Measurements from ENCODE around the gene ZNF385D. TPM values are rescaled to one million over a fixed set of nuclear protein-coding genes. Genes with fewer than 3 reads are reported as not detected.
"Not testable (repeated sequence)": the region's sequence is repeated elsewhere in the genome, so short reads cannot be mapped to it uniquely, and the experiment has no call there.

Gene ZNF385D
- total RNA-seq, 2 donors from 2014 or later = not detected

DNA sequence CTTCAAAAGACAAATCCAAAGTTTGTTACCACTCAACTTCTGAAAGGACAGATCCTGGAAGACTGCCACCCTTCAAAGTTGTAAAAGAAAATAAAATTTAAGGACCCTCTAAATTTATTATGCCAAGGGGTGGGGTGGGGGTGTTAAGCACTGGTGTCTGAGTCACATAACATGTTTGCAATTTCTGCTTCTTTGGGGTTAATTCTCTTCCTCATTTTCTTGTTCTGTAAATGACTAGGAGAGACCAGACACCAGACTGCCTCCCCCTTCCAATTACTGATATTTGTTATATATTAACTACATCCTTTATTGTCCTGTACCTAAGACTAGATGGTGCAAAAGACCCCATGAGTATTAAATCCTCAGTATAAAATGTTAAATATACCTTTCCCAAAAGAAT lies 242.8 kb downstream of the ZNF385D start:
- DNase-seq (no peak), ATAC-seq (replicated peaks in 1 of 2) (no peak)
- Mint-ChIP-seq H3K9me3 (peaks cover 4 to 8% of the 10 kb centered on the region in 2 donors), H3K27ac (no peak overlapping the region), H3K4me1 (ENCODE audit: low read depth) (no peaks in the 10 kb centered on the region), H3K27me3 (ENCODE audit: low read depth) (no peaks in the 10 kb centered on the region), H3K36me3 (ENCODE audit: insufficient read depth in 2 of 2) (peaks cover 0 to 2% of the 10 kb centered on the region in 2 donors), H3K4me3 (no peak overlapping the region)

DNA sequence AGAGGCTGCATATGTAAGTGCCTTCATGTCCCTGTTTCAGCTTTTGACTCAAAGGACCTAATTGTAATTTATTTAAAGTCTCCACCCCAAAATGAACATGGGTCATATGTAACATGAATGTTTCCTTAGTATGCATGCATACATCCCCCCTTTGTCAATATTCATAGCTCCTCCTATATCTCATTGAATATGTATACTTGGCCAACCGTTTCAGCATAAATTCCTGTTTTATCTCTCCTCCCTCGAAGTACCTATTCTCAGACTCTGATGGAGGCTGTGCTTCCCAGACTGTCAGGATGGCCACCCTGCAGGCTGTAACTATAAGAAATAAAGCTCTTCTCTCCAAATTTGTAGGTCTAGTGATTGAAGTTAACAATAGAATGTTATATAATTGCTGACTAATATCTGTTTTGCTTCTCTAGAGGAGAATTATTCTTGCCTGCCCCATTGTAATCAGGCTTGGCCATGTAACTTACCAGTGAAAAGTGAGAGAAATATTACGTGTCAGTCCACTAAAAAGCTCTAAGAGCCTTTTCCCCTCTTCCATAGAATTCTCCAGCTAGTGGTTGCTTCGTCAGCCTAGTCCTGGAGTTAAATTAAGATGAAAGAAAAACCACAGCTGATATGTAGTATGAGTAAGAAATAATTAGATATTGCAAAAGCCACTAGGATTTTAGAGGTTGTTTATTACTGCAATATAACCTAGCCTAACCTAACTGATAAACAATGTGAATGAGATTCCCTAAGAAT lies 245.1 kb downstream of the ZNF385D start:
- Mint-ChIP-seq H3K4me3 (no peak overlapping the region), H3K4me1 (ENCODE audit: low read depth) (no peaks in the 10 kb centered on the region), H3K9me3 (peaks cover 3 to 6% of the 10 kb centered on the region in 2 donors), H3K27me3 (ENCODE audit: low read depth) (no peaks in the 10 kb centered on the region), H3K36me3 (ENCODE audit: insufficient read depth in 2 of 2) (peaks cover 0 to 2% of the 10 kb centered on the region in 2 donors), H3K27ac (no peak overlapping the region)
- ATAC-seq (replicated peaks in 1 of 2) = no peak
- DNase-seq = no peak

DNA sequence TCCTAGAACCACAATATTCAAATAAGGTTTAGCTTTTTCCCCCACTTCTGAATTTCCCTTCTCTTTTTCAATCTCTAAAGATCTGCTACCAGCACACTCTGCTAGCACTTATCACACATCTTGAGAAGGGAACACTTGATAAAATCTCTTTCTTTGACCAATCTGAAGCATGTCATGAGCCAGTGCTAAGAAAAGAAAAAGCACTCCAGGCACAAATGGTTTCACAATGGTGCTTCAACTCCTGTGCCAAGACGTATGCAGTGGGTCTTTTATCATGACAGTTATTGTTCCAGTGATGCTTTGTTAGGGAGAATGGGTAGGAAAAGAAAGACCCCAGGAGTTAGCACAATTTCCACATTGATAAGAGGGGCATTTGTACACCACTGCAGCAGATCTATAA lies 248.4 kb downstream of the ZNF385D start:
- ATAC-seq (replicated peaks in 1 of 2) (no peak), DNase-seq (no peak)

DNA sequence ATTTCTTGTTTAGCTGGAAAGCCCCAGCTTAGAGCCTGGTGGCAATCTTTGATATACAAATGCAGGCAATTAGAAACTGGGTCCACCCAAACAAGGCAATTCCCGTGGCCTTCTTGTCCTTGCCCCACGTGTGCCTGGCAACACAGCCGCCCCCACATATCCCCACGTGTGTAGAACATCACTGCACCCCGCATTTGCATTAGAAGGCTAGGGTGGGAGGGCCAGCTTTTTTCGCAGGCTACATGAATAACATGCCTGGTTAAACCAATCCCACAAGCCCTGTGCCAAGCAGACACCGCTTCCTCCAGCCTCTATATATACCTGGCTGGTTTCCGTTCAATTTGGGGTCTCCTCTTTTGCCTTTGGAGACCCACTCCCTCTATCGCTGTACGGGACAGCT lies 250.2 kb downstream of the ZNF385D start:
- H3K27ac Mint-ChIP-seq = no peak overlapping the region
- no peaks in the 10 kb centered on the region for H3K4me1 Mint-ChIP-seq (ENCODE audit: low read depth)
- peaks cover 0 to 3% of the 10 kb centered on the region in 2 donors for H3K36me3 Mint-ChIP-seq (ENCODE audit: insufficient read depth in 2 of 2)
- DNase-seq (no peak), ATAC-seq (replicated peaks in 1 of 2) (no peak)
- H3K9me3 Mint-ChIP-seq = peaks cover 8 to 11% of the 10 kb centered on the region in 2 donors
- H3K4me3 Mint-ChIP-seq = no peak overlapping the region
- no peaks in the 10 kb centered on the region for H3K27me3 Mint-ChIP-seq (ENCODE audit: low read depth)

More for the DNA sequence above, 248.4 kb downstream of the ZNF385D start:
- H3K27me3 Mint-ChIP-seq (ENCODE audit: low read depth) = no peaks in the 10 kb centered on the region
- H3K4me3 Mint-ChIP-seq = no peak overlapping the region
- H3K4me1 Mint-ChIP-seq (ENCODE audit: low read depth) = no peaks in the 10 kb centered on the region
- no peaks in the 10 kb centered on the region for H3K36me3 Mint-ChIP-seq (ENCODE audit: insufficient read depth in 2 of 2)
- peaks cover 6 to 9% of the 10 kb centered on the region in 2 donors for H3K9me3 Mint-ChIP-seq
- no peak overlapping the region for H3K27ac Mint-ChIP-seq

DNA sequence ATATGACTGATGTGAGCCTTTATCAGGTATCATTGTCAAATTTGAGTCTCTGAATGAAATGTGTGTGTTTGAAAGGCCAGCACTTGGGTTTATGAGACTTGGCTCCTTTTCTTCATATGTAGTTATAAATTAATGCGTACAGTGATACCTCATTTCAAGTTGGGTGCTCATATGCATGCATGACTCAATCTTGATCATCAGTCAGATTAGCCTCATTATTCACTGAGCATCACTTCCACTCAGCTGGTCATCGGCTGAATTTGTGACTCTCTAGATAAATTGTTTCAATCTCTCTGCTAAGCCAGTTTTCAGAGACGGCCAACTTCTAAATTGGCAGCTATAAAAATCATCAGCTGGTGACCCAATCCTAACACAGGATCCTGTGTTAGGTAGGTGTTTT lies 260.3 kb downstream of the ZNF385D start:
- H3K27ac Mint-ChIP-seq = not testable (repeated sequence)

DNA sequence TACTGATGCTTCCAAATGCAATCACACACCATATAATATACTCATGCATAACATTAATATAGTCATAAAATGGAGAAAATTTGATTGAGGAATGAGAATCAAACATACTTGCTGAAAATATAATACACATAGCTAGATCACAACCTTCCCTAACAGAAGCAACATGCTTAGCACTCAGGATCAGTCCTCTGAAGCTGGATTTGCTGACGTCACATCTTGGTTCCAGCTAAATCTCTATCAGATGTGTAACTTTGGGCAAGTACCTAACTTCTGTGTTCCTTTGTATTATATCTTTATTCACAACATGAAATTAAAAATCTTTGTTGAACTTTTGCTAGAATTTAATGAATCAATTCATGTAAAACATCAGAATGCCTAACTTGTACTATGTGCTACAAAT lies 263.5 kb downstream of the ZNF385D start:
- no peaks in the 10 kb centered on the region for H3K36me3 Mint-ChIP-seq (ENCODE audit: insufficient read depth in 2 of 2)
- no peak for ATAC-seq (replicated peaks in 1 of 2)
- no peak for DNase-seq
- no peaks in the 10 kb centered on the region for H3K4me1 Mint-ChIP-seq (ENCODE audit: low read depth)
- no peaks in the 10 kb centered on the region for H3K9me3 Mint-ChIP-seq
- H3K27me3 Mint-ChIP-seq (ENCODE audit: low read depth) = no peaks in the 10 kb centered on the region
- no peak overlapping the region for H3K27ac Mint-ChIP-seq
- H3K4me3 Mint-ChIP-seq = no peak overlapping the region

More for the DNA sequence above, 260.3 kb downstream of the ZNF385D start:
- not testable (repeated sequence) for H3K27me3 Mint-ChIP-seq (ENCODE audit: low read depth); ATAC-seq (replicated peaks in 1 of 2); H3K4me3 Mint-ChIP-seq; H3K4me1 Mint-ChIP-seq (ENCODE audit: low read depth); H3K36me3 Mint-ChIP-seq (ENCODE audit: insufficient read depth in 2 of 2); H3K9me3 Mint-ChIP-seq; DNase-seq

DNA sequence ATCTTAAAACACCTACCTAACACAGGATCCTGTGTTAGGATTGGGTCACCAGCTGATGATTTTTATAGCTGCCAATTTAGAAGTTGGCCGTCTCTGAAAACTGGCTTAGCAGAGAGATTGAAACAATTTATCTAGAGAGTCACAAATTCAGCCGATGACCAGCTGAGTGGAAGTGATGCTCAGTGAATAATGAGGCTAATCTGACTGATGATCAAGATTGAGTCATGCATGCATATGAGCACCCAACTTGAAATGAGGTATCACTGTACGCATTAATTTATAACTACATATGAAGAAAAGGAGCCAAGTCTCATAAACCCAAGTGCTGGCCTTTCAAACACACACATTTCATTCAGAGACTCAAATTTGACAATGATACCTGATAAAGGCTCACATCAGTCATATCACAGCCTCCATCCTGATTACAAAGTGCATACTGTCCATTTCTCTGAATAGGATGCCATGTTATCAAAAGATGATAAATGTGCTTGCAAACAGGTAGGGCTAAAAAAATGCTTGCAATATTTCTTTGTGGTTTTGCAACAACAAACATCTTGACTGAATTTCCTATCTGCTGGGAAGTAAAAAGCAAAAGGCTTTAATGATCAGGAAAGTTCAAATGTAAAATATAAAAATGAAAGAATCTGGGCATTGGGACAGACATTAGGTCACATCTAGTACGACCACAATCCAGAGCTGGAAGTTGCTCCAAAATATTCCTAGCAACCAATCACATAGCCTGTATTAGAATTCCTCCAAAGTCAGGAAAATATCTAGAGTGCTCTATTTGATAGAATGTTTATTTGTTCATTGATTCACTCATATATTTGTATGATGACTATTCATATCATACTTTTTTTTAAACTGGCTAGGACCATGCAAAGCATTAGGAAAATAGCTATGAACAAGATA lies 264.7 kb downstream of the ZNF385D start:
- H3K4me3 Mint-ChIP-seq; ATAC-seq (replicated peaks in 1 of 2); DNase-seq; H3K27me3 Mint-ChIP-seq (ENCODE audit: low read depth); H3K36me3 Mint-ChIP-seq (ENCODE audit: insufficient read depth in 2 of 2); H3K27ac Mint-ChIP-seq; H3K4me1 Mint-ChIP-seq (ENCODE audit: low read depth); H3K9me3 Mint-ChIP-seq: not testable (repeated sequence)

DNA sequence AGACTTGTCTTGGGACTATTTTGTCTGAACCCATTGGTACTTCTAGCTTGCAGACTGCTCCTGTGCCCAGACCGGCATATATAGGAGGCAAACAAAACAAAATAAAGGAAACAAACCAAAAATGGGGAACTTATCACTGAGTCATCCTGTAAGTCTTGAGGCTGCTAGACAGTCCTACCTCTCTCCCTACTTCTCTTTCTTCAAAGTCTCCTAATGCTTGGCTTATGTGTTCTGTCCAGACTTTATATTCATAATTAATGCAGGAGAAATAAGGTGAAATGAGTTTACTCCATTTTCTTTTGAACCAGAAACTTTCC lies 266.2 kb downstream of the ZNF385D start:
- Mint-ChIP-seq H3K36me3 (ENCODE audit: insufficient read depth in 2 of 2) (no peaks in the 10 kb centered on the region), H3K9me3 (no peaks in the 10 kb centered on the region), H3K4me1 (ENCODE audit: low read depth) (no peaks in the 10 kb centered on the region), H3K27me3 (ENCODE audit: low read depth) (no peaks in the 10 kb centered on the region), H3K27ac (no peak overlapping the region), H3K4me3 (no peak overlapping the region)
- no peak for ATAC-seq (replicated peaks in 1 of 2)
- no peak for DNase-seq

DNA sequence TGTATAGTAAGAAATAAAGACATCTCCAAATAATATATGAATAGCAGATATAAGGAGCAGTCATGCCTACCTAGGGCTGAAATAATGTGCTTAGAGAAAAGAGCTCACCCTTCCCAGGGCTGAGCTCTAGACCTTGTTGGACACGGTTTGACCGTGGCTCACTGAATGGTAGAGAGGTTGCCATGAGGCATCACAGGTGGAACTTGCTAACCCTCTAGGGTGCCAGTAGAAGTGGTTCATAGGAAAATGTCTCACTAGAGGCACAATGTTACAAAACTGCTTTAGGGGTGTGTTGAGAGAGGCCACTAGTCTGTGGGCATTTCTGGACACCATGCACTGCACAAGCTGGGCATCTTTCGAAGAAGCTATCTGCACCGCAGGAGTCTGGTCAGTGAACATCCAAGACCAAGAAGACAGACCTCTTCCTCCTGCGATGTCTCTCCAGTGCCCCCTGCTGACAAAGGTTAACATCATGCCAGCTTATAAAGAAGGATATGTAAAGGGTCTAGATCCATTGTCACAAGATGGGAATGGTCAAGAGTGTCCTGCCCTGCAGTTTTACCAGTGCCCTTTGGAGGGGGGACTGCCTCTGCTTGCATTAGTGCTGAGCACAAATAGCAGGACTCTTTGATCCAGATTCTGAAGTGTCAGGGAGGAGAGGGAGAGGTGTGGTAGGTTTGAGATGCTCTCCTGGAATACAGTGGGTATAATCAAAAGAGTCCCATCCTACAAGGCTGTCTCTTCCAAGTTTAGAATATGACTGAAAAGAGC lies 266.8 kb downstream of the ZNF385D start:
- Mint-ChIP-seq H3K27me3 (ENCODE audit: low read depth) (no peaks in the 10 kb centered on the region), H3K4me1 (ENCODE audit: low read depth) (no peaks in the 10 kb centered on the region), H3K4me3 (no peak overlapping the region), H3K36me3 (ENCODE audit: insufficient read depth in 2 of 2) (no peaks in the 10 kb centered on the region), H3K27ac (no peak overlapping the region), H3K9me3 (no peaks in the 10 kb centered on the region)
- peak; percentile 1 to 7 for DNase-seq
- no peak for ATAC-seq (replicated peaks in 1 of 2)

DNA sequence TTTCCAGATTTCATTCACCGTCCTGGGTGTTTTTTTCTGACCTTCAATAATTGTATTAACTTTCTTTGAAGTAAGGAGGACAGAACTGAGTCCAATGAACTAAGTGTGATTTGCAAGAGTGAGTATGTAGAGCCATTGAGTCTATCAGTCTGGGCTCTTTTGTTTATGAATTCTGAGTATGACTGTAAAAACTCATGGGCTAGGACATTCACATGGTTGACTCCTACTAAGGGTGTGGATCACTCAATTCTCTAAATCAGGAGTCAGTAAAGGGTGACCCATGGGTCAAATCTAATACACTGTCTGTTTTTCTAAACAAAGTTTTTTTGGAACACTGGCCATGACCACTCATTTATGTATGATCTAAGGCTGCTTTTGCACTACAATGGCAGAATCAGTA lies 269.0 kb downstream of the ZNF385D start:
- ATAC-seq (replicated peaks in 1 of 2) = no peak
- Mint-ChIP-seq H3K36me3 (ENCODE audit: insufficient read depth in 2 of 2) (no peaks in the 10 kb centered on the region), H3K9me3 (peaks cover under 1 to 2% of the 10 kb centered on the region in 2 donors), H3K4me1 (ENCODE audit: low read depth) (no peaks in the 10 kb centered on the region), H3K27me3 (ENCODE audit: low read depth) (no peaks in the 10 kb centered on the region), H3K27ac (no peak overlapping the region), H3K4me3 (no peak overlapping the region)
- DNase-seq = no peak

DNA sequence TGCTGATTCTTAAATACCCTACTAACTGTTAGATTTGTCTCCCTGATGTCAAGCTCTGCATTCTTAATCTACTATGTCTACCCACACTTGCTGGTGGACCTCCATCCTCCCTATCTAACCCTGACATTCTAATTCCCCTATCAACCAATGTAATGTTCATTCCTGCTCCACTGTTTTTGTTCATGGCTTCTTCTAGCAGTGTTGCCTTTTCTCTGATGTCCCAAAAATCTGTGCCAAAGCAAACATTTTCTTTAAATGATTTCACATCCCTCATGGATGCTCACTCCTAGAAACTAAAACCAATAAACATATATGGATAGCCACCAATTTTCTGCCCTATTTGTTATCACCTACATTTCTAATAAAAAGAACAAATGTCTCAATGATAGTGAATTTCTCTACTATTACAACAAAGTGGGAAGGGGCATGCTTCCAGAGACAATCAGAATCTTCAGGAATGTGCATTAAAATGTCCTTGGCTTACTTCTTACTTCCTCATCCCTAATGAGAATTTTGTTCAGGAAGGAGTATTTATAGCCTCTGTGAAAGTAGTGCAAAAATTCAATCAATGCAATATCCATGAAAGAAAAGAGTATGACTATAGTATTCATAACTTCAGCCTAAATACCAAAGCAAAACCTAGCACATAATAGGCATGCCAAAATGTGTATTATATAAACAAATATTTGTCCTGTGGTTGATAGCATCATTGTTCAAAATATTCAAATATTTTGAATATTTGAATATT lies 273.3 kb downstream of the ZNF385D start:
- no peak overlapping the region for H3K4me3 Mint-ChIP-seq
- no peaks in the 10 kb centered on the region for H3K36me3 Mint-ChIP-seq (ENCODE audit: insufficient read depth in 2 of 2)
- DNase-seq (no peak), ATAC-seq (replicated peaks in 1 of 2) (no peak)
- H3K27me3 Mint-ChIP-seq (ENCODE audit: low read depth) = no peaks in the 10 kb centered on the region
- no peaks in the 10 kb centered on the region for H3K4me1 Mint-ChIP-seq (ENCODE audit: low read depth)
- H3K27ac Mint-ChIP-seq = no peak overlapping the region
- peaks cover 4 to 5% of the 10 kb centered on the region in 2 donors for H3K9me3 Mint-ChIP-seq

DNA sequence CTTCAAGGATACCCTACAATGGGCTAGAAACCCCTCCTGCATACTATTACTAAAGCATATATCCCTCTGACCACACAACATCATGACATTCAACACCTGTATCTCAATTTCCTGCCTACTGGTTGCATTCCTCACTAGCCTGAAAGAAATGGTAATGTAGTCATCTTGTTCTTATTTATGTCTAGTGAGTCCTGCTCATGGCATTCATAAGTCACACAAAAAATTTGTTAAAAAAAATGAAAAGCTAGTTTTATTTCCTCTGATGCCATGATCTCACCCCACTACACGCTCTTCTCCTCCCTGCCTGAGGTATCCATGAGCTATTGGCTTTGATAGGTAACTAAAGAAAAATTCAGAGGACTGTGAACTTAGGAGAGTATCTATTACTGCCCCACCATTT lies 284.5 kb downstream of the ZNF385D start:
- Mint-ChIP-seq H3K27me3 (ENCODE audit: low read depth) (no peaks in the 10 kb centered on the region), H3K36me3 (ENCODE audit: insufficient read depth in 2 of 2) (no peaks in the 10 kb centered on the region), H3K9me3 (peaks cover 5 to 6% of the 10 kb centered on the region in 2 donors), H3K4me3 (no peak overlapping the region), H3K4me1 (ENCODE audit: low read depth) (no peaks in the 10 kb centered on the region), H3K27ac (no peak overlapping the region)
- DNase-seq = no peak
- no peak for ATAC-seq (replicated peaks in 1 of 2)
